HepG2 (cell line): ENCODE results near the gene ANKRD12. TPM values are rescaled to one million over a fixed set of nuclear protein-coding genes. Genes with fewer than 3 reads are reported as not detected.

Experiments used
- ATAC-seq: fragments of 200-7000 bp; cut with Tn5 transposase; 3 replicates; pipeline ENCODE4 v1.9.1; 2020; ENCODE audit warnings: mild to moderate bottlenecking, moderate library complexity
- BruUV-seq: library from RNA; stranded (reverse); fragments of 400-500 nt; replicated peaks from 2 replicates; lab custom pipeline; 2021; lab: Mats Ljungman, UMichigan
- CTCF ChIA-PET: fragments of 300-600 bp; formaldehyde crosslinking; extraction: SDS; loops from one replicate; lab custom pipeline; 2021; ENCODE audit warnings: low total read pairs, inconsistent platforms, low intra/inter-chr PET ratio; lab: Yijun Ruan, JAX
- POLR2A ChIA-PET: fragments of 350-600 bp; sonication (Branson Sonifier 250); formaldehyde crosslinking; loops from one replicate; lab custom pipeline; 2020; ENCODE audit warnings: antibody characterized with exemption, inconsistent platforms; lab: Yijun Ruan, JAX
- DNase-seq: peaks from one replicate; pipeline ENCODE4 v3.0.0-alpha.2; 2015; ENCODE audit warnings: low spot score
- FAIRE-seq: peaks from 3 replicates; lab custom pipeline; 2011; peaks lifted over from hg19 to GRCh38; lab: Jason Lieb, UNC
- H2AFZ ChIP-seq: one replicate; pipeline ENCODE4 v1.6.1; 2011; ENCODE audit warnings: low read length, inconsistent platforms
- H3K27ac ChIP-seq: fragments of 300-600 bp; 3 replicates; pipeline ENCODE4 v1.8.0; 2011; ENCODE audit warnings: mixed run types, mild to moderate bottlenecking, mixed read lengths, low read length, inconsistent platforms; ENCODE audit not compliant: insufficient read depth; ENCODE audit errors: extremely low read length
- H3K27me3 ChIP-seq, 2 experiments: fragments of 200-600 bp in 1 of 2; 2 replicates in 1 of 2; 3 replicates in 1 of 2; pipeline versions ENCODE4 v1.6.0 to v1.8.0; 2011; ENCODE audit warnings: low read length in 2 of 2, mild to moderate bottlenecking in 2 of 2, moderate library complexity in 2 of 2, inconsistent platforms in 1 of 2; ENCODE audit not compliant: insufficient read depth in 2 of 2, control insufficient read depth in 1 of 2
- H3K36me3 ChIP-seq, 2 experiments: fragments of 200-600 bp in 1 of 2; replicated peaks in 1 of 2; 2 replicates in 1 of 2; 3 replicates in 1 of 2; pipeline versions ENCODE4 v1.5.1 to v1.8.0; 2011; ENCODE audit warnings: low read length in 2 of 2, inconsistent platforms in 1 of 2; ENCODE audit not compliant: insufficient read depth in 2 of 2, control insufficient read depth in 1 of 2
- H3K4me1 ChIP-seq: 2 replicates; pipeline ENCODE4 v1.5.1; 2012; ENCODE audit warnings: low read length, inconsistent platforms; ENCODE audit not compliant: insufficient read depth
- H3K4me2 ChIP-seq: 2 replicates; pipeline ENCODE4 v1.6.0; 2011; ENCODE audit warnings: low read depth, low read length, inconsistent platforms
- H3K4me3 ChIP-seq, 3 experiments: fragments of 200-600 bp in 1 of 3; sonication (generic), shearing (Covaris generic) in 1 of 3; replicated peaks in 1 of 3; 2 replicates each; pipeline ENCODE4 v1.5.1; 2011 to 2016; ENCODE audit warnings: low read length in 3 of 3, inconsistent platforms in 2 of 3, low read depth in 2 of 3, mild to moderate bottlenecking in 2 of 3, control low read depth in 1 of 3, mixed read lengths in 1 of 3; ENCODE audit not compliant: insufficient read depth in 1 of 3
- H3K79me2 ChIP-seq: one replicate; pipeline ENCODE4 v1.6.1; 2011; ENCODE audit warnings: low read length, inconsistent platforms; ENCODE audit not compliant: insufficient read depth
- H3K9ac ChIP-seq: 2 replicates; pipeline ENCODE4 v1.6.0; 2011; ENCODE audit warnings: mild to moderate bottlenecking, low read depth, low read length, inconsistent platforms; ENCODE audit not compliant: insufficient read depth
- H3K9me3 ChIP-seq: 2 replicates; pipeline ENCODE4 v1.5.1; 2012; ENCODE audit warnings: mild to moderate bottlenecking, low read length
- H4K20me1 ChIP-seq: 2 replicates; pipeline ENCODE4 v1.6.0; 2011; ENCODE audit warnings: inconsistent platforms, mild to moderate bottlenecking, low read length, moderate library complexity; ENCODE audit not compliant: insufficient read depth
- NR2C2 ChIP-seq: sonication (generic); formaldehyde crosslinking; IDR thresholded peaks from 2 replicates; pipeline ENCODE4 v1.4.0; 2020; ENCODE audit warnings: missing genetic modification reagents, mild to moderate bottlenecking, moderate library complexity, borderline replicate concordance
- RORA ChIP-seq: sonication (generic); formaldehyde crosslinking; IDR thresholded peaks from 2 replicates; pipeline ENCODE4 v1.5.0; 2020; ENCODE audit warnings: mild to moderate bottlenecking, missing genetic modification reagents, moderate library complexity
- SMAD9 ChIP-seq: sonication (generic); formaldehyde crosslinking; IDR thresholded peaks from 2 replicates; pipeline ENCODE4 v1.5.1; 2020; ENCODE audit warnings: mild to moderate bottlenecking, missing genetic modification reagents
- ZMYM4 ChIP-seq: sonication (generic); formaldehyde crosslinking; IDR thresholded peaks from 2 replicates; pipeline ENCODE4 v1.8.1; 2023; ENCODE audit warnings: mild to moderate bottlenecking, missing genetic modification reagents
- ZNF256 ChIP-seq: sonication (generic); formaldehyde crosslinking; conservative IDR thresholded peaks from 2 replicates; pipeline ENCODE4 v1.4.0; 2020; ENCODE audit warnings: missing genetic modification reagents
- ZNF326 ChIP-seq: sonication (generic); formaldehyde crosslinking; IDR thresholded peaks from 2 replicates; pipeline ENCODE4 v1.4.0; 2020; ENCODE audit warnings: missing genetic modification reagents, borderline replicate concordance
- ZNF430 ChIP-seq: sonication (generic); formaldehyde crosslinking; IDR thresholded peaks from 2 replicates; pipeline ENCODE4 v1.9.0; 2021; ENCODE audit warnings: mild to moderate bottlenecking, missing genetic modification reagents
- ZNF530 ChIP-seq: sonication (generic); formaldehyde crosslinking; IDR thresholded peaks from 2 replicates; pipeline ENCODE4 v1.5.0; 2020; ENCODE audit warnings: low read depth, mild to moderate bottlenecking, missing genetic modification reagents
- ZNF605 ChIP-seq: sonication (generic); formaldehyde crosslinking; IDR thresholded peaks from 2 replicates; pipeline ENCODE4 v1.8.0; 2022; ENCODE audit warnings: mild to moderate bottlenecking, missing genetic modification reagents
- ZNF670 ChIP-seq: sonication (generic); formaldehyde crosslinking; IDR thresholded peaks from 2 replicates; pipeline ENCODE4 v1.8.0; 2022; ENCODE audit warnings: mild to moderate bottlenecking, missing genetic modification reagents, borderline replicate concordance
- WGBS: methylation state at CpG from one replicate; pipeline ENCODE4 v1.1.6; 2017; ENCODE audit warnings: low lambda C conversion rate; 5-methylcytosine and 5-hydroxymethylcytosine counted together
- in situ Hi-C: cut with HindIII; loops from 2 replicates; pipeline ENCODE4 v1.10.0; 2017; ENCODE audit warnings: low pct_unique_long_range_greater_than_20kb; ENCODE audit not compliant: extremely low pct_ligation_motif_present
- intact Hi-C: fragments of 100-400 bp; cut with micrococcal nuclease; formaldehyde crosslinking; loops from one replicate; pipeline ENCODE4 v1.10.0; 2022; ENCODE audit not compliant: unreplicated experiment
- polyA plus RNA-seq, 8 experiments: library from polyadenylated mRNA; depleted of rRNA in 3 of 8; stranded (reverse) in 7 of 8; unstranded in 1 of 8; fragments of >200 nt; fragmentation: Illumina TruSeq in 4 of 8; extraction: Trizol in 4 of 8; gene quantifications; 2 replicates each; pipeline versions ENCODE4 v1.2.1 to v1.2.3, GENCODE V29; 2011 to 2016; ENCODE audit warnings: low read depth in 4 of 8, missing spikeins in 1 of 8, mixed read lengths in 1 of 8; ENCODE audit not compliant: insufficient read depth in 1 of 8
- total RNA-seq, 5 experiments: library from RNA; depleted of rRNA; stranded (reverse); fragments of >200 nt; fragmentation: Illumina TruSeq; extraction: Trizol; gene quantifications; 2 replicates each; pipeline ENCODE4 v1.2.3, GENCODE V29; 2016; ENCODE audit warnings: low read depth in 1 of 5
- TF ChIP-seq, protein P1 (sequence below): sonication (generic); formaldehyde crosslinking; IDR thresholded peaks from 2 replicates; pipeline ENCODE4 v1.4.0; 2020; ENCODE audit warnings: missing genetic modification reagents, borderline replicate concordance
- TF ChIP-seq, protein P2 (sequence below): sonication (generic); formaldehyde crosslinking; conservative IDR thresholded peaks from 2 replicates; pipeline ENCODE4 v1.8.0; 2022; ENCODE audit warnings: missing genetic modification reagents

The ANKRD12 gene
- total and polyA plus RNA-seq, 2 of the 13 experiments (the other 11 are each of a cell fraction or from before 2014, with no cell fraction given): 6.0 to 23.2 TPM

DNA sequence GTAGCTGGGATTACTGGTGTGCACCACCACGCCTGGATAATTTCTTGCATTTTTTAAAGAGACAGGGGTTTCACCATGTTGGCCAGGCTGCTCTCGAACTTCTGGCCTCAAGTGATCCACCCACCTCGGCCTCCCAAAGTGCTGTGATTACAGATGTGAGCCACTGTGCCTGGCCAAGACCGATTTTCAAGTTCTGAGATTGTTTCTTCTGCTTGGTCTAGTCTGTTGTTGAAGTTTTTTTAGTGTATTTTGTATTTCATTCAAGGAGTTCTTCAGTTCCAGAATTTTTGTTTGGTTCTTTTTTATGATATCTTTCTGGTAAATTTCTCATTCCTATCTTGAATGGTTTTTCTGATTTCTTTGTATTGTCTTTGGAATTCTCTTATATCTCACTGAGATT, 96.4 kb downstream of the ANKRD12 start (continued):
- TF ChIP-seq, protein P1, sequence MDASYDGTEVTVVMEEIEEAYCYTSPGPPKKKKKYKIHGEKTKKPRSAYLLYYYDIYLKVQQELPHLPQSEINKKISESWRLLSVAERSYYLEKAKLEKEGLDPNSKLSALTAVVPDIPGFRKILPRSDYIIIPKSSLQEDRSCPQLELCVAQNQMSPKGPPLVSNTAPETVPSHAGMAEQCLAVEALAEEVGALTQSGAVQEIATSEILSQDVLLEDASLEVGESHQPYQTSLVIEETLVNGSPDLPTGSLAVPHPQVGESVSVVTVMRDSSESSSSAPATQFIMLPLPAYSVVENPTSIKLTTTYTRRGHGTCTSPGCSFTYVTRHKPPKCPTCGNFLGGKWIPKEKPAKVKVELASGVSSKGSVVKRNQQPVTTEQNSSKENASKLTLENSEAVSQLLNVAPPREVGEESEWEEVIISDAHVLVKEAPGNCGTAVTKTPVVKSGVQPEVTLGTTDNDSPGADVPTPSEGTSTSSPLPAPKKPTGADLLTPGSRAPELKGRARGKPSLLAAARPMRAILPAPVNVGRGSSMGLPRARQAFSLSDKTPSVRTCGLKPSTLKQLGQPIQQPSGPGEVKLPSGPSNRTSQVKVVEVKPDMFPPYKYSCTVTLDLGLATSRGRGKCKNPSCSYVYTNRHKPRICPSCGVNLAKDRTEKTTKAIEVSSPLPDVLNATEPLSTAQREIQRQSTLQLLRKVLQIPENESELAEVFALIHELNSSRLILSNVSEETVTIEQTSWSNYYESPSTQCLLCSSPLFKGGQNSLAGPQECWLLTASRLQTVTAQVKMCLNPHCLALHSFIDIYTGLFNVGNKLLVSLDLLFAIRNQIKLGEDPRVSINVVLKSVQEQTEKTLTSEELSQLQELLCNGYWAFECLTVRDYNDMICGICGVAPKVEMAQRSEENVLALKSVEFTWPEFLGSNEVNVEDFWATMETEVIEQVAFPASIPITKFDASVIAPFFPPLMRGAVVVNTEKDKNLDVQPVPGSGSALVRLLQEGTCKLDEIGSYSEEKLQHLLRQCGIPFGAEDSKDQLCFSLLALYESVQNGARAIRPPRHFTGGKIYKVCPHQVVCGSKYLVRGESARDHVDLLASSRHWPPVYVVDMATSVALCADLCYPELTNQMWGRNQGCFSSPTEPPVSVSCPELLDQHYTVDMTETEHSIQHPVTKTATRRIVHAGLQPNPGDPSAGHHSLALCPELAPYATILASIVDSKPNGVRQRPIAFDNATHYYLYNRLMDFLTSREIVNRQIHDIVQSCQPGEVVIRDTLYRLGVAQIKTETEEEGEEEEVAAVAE (CRISPR knock-in tag): no peak
- TF ChIP-seq, protein P2, sequence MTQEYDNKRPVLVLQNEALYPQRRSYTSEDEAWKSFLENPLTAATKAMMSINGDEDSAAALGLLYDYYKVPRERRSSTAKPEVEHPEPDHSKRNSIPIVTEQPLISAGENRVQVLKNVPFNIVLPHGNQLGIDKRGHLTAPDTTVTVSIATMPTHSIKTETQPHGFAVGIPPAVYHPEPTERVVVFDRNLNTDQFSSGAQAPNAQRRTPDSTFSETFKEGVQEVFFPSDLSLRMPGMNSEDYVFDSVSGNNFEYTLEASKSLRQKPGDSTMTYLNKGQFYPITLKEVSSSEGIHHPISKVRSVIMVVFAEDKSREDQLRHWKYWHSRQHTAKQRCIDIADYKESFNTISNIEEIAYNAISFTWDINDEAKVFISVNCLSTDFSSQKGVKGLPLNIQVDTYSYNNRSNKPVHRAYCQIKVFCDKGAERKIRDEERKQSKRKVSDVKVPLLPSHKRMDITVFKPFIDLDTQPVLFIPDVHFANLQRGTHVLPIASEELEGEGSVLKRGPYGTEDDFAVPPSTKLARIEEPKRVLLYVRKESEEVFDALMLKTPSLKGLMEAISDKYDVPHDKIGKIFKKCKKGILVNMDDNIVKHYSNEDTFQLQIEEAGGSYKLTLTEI (CRISPR knock-in tag): no peak

DNA sequence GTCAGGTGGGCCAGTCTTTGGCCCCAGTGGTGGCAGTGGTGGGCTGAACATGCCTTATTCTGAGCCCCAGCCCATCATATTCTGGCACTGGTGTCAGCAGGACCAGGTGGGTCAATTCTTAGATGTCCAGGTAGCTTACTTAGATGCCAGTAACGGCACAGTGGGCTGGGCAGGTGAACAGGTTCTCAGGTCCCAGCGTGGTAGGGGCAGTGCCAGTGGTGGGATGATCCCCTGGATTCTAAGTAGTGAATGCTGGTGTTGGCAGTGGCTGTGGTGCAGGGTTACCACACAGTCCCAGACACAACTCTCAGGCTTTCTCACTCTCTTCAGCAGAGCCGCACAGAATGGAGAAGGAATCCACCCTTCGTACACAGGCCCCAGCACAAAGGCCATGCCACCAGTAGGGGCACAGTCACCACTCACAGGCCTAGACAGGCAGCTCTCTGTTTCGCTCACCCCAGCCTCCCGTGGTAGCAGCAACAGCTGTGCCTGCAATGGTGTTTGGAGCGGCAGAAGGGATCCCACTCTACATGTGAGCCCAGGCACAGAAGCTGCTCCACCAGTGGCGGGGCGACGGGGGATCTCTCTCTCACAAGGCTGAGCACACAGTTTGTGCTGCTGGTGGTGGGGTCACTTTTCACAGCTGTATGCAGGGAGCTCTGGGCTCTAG, 97.3 kb downstream of the ANKRD12 start:
- no peak for FAIRE-seq
- no peak overlapping the region for H2AFZ ChIP-seq
- in situ Hi-C loops: no loop called here
- H3K4me2 ChIP-seq: no peak overlapping the region
- peaks cover 13% of the 10 kb centered on the region for H3K9me3 ChIP-seq
- no peak overlapping the region for H3K27ac ChIP-seq
- 100% methylated on average over 5 of the region's 10 CpGs for WGBS
- ATAC-seq: peak; percentile 67
- no peaks in the 10 kb centered on the region for H3K27me3 ChIP-seq
- H4K20me1 ChIP-seq: no peaks in the 10 kb centered on the region
- BruUV-seq: no TSS peak
- H3K9ac ChIP-seq: no peak overlapping the region
- H3K36me3 ChIP-seq: peaks cover 3 to 26% of the 10 kb centered on the region in 2 experiments; a peak in 4 of 5 replicates
- intact Hi-C loops: no loop called here
- CTCF ChIA-PET: no interaction called here
- no peaks in the 10 kb centered on the region for H3K4me1 ChIP-seq
- DNase-seq: no peak
- POLR2A ChIA-PET: no interaction called here
- no peaks in the 10 kb centered on the region for H3K79me2 ChIP-seq
- no peak overlapping the region for H3K4me3 ChIP-seq
- TF ChIP-seq ZNF530 (CRISPR knock-in tag): no peak
- no peak for TF ChIP-seq ZNF670 (CRISPR knock-in tag)
- TF ChIP-seq NR2C2 (CRISPR knock-in tag): no peak
- no peak for TF ChIP-seq ZNF605 (CRISPR knock-in tag)
- no peak for TF ChIP-seq ZNF256 (CRISPR knock-in tag)
- no peak for TF ChIP-seq RORA (CRISPR knock-in tag)
- no peak for TF ChIP-seq SMAD9 (CRISPR knock-in tag)
- TF ChIP-seq ZMYM4 (CRISPR knock-in tag): no peak
- TF ChIP-seq ZNF430: no peak
- no peak for TF ChIP-seq ZNF326 (CRISPR knock-in tag)
